ENCODE results near the gene CYP17A1.
"Not testable (repeated sequence)": the region's sequence is repeated elsewhere in the genome, so short reads cannot be mapped to it uniquely, and the experiment has no call there.

CYP17A1 gene

GRCh38 chr10:102856758-102857424 is 19.7 kb upstream of the CYP17A1 start:
- H3K27me3 ChIP-seq: no peaks in the 10 kb centered on the region
- no peak overlapping the region for H3K4me3 ChIP-seq (ENCODE audit: low read depth, low read length)
- H3K4me1 ChIP-seq: peaks cover 8% of the 10 kb centered on the region
- H3K9me3 ChIP-seq: no peaks in the 10 kb centered on the region
- DNase-seq: no peak
- H3K36me3 ChIP-seq: no peaks in the 10 kb centered on the region
- TF ChIP-seq CTCF (IDR thresholded peaks at IDR 0.05; ENCODE audit: low read depth, low read length): no peak

- DNase-seq: peak; percentile 81
- not testable (repeated sequence) for H3K9me3 ChIP-seq; H3K4me1 ChIP-seq; H3K27me3 ChIP-seq; H3K36me3 ChIP-seq; H3K4me3 ChIP-seq (ENCODE audit: low read depth, low read length)
These were observed 18.7 kb upstream of the CYP17A1 start for GRCh38 chr10:102855731-102856436.

- DNase-seq, H3K27me3 ChIP-seq: not testable (repeated sequence)
These were observed 16.0 kb upstream of the CYP17A1 start for GRCh38 chr10:102853237-102853636.

GRCh38 chr10:102850025-102850518 is 12.9 kb upstream of the CYP17A1 start:
- no peaks in the 10 kb centered on the region for H3K9me3 ChIP-seq
- no peaks in the 10 kb centered on the region for H3K27me3 ChIP-seq
- H3K4me1 ChIP-seq: no peaks in the 10 kb centered on the region
- no peaks in the 10 kb centered on the region for H3K36me3 ChIP-seq
- TF ChIP-seq CTCF (IDR thresholded peaks at IDR 0.05; ENCODE audit: low read depth, low read length): no peak
- no peak for DNase-seq
- H3K4me3 ChIP-seq (ENCODE audit: low read depth, low read length): no peak overlapping the region

More at GRCh38 chr10:102853237-102853636, 16.0 kb upstream of the CYP17A1 start:
- H3K36me3 ChIP-seq; H3K9me3 ChIP-seq; H3K4me3 ChIP-seq (ENCODE audit: low read depth, low read length); H3K4me1 ChIP-seq: not testable (repeated sequence)

- Histone ChIP-seq H3K36me3 (no peaks in the 10 kb centered on the region), H3K4me3 (ENCODE audit: low read depth, low read length) (no peak overlapping the region), H3K9me3 (no peaks in the 10 kb centered on the region), H3K4me1 (no peaks in the 10 kb centered on the region), H3K27me3 (no peaks in the 10 kb centered on the region)
- DNase-seq: no peak
- no peak for TF ChIP-seq CTCF (IDR thresholded peaks at IDR 0.05; ENCODE audit: low read depth, low read length)
These were observed 8.2 kb upstream of the CYP17A1 start for GRCh38 chr10:102845352-102845902.

GRCh38 chr10:102844190-102844776 is 7.1 kb upstream of the CYP17A1 start:
- H3K27me3 ChIP-seq; DNase-seq; H3K4me1 ChIP-seq; H3K36me3 ChIP-seq; H3K4me3 ChIP-seq (ENCODE audit: low read depth, low read length); H3K9me3 ChIP-seq: not testable (repeated sequence)

- H3K4me3 ChIP-seq (ENCODE audit: low read depth, low read length); DNase-seq; H3K36me3 ChIP-seq; H3K27me3 ChIP-seq; H3K9me3 ChIP-seq; H3K4me1 ChIP-seq: not testable (repeated sequence)
- peak; percentile 24 for TF ChIP-seq CTCF (IDR thresholded peaks at IDR 0.05; ENCODE audit: low read depth, low read length)
These were observed 5.9 kb upstream of the CYP17A1 start for GRCh38 chr10:102843139-102843538.
